Gastroesophageal sphincter (tissue), 3 donors: Measurements from ENCODE around the gene SPSB1.

Experiments
- POLR2AphosphoS5 ChIP-seq: sonication (generic); formaldehyde crosslinking; IDR thresholded peaks from one replicate; pipeline ENCODE4 v1.6.1; 2017; ENCODE audit warnings: antibody characterized with exemption
- TF ChIP-seq, protein P1 (sequence below), 4 experiments: fragments of 200-600 bp in 2 of 4; fragments of 450-650 bp in 2 of 4; sonication (generic) in 1 of 4; IDR thresholded peaks; one replicate each; pipeline ENCODE4 v1.5.1; 2017 to 2019; ENCODE audit warnings: antibody characterized with exemption in 4 of 4, mild to moderate bottlenecking in 2 of 4, moderate library complexity in 2 of 4

DNA sequence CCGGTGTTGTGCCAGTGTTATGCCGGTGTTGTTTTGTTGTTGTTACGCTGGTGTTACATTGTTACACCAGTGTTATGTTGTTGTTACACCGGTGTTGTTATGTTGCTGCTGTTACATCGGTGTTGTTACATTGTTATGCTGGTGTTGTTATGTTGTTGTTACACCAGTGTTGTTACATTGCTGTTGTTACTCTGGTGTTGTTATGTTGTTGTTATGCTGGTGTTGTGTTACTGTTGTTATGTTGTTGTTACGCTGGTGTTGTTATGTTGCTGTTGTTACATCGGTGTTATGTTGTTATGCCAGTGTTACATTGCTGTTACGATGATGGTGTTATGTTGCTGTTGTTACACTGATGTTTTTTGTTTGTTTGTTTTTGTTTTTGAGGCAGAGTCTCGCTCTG, 34.1 kb upstream of the SPSB1 start:
- TF ChIP-seq, protein P1, sequence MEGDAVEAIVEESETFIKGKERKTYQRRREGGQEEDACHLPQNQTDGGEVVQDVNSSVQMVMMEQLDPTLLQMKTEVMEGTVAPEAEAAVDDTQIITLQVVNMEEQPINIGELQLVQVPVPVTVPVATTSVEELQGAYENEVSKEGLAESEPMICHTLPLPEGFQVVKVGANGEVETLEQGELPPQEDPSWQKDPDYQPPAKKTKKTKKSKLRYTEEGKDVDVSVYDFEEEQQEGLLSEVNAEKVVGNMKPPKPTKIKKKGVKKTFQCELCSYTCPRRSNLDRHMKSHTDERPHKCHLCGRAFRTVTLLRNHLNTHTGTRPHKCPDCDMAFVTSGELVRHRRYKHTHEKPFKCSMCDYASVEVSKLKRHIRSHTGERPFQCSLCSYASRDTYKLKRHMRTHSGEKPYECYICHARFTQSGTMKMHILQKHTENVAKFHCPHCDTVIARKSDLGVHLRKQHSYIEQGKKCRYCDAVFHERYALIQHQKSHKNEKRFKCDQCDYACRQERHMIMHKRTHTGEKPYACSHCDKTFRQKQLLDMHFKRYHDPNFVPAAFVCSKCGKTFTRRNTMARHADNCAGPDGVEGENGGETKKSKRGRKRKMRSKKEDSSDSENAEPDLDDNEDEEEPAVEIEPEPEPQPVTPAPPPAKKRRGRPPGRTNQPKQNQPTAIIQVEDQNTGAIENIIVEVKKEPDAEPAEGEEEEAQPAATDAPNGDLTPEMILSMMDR (IDR thresholded peaks at IDR 0.05), result no peak
- no peak for TF ChIP-seq POLR2AphosphoS5
